GM20431 (cell line): Measurements from ENCODE around the gene OR5K4.

ENCODE experiments used
- in situ Hi-C: fragments of 300-500 bp; cut with MseI, MboI; formaldehyde crosslinking; loops from one replicate; pipeline ENCODE4 v1.15.0; 2020; ENCODE audit warnings: low sequenced_read_pairs; ENCODE audit not compliant: unreplicated experiment

The OR5K4 gene, protein sequence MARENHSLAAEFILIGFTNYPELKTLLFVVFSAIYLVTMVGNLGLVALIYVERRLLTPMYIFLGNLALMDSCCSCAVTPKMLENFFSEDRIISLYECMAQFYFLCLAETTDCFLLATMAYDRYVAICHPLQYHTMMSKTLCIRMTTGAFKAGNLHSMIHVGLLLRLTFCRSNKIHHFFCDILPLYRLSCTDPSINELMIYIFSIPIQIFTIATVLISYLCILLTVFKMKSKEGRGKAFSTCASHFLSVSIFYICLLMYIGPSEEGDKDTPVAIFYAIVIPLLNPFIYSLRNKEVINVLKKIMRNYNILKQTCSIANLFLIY

GRCh38 chr3:98353554-98353953, at the start of gene OR5K4:
Gene OR5K4, plus strand, starts transcription at chr3:98353854. Its CDS starts 0 bp downstream, at chr3:98353854.
- in situ Hi-C loops, result no loop called here

DNA sequence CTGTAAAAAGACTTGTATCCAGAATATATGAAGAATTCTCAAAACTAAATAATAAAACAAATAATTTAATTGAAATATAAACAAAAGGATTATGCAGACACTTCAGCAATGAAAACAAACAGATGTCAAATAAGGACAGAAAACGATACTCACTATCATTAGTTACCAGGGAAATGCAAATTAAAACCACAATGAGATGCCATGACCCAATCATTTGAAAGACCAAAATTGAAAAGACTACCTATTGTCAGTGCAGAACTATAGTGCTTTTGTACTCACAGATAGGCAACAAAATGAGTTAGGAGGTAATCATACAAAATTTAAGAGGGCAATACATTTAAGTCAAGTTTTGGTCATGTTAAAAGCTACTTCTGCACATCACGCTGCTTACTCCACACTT, 31.6 kb upstream of the OR5K4 start:
- in situ Hi-C loops, result loop anchor here (10.0 kb wide), 1 partner anchor 287 kb away; the partner anchor contains the start of gene GABRR3

DNA sequence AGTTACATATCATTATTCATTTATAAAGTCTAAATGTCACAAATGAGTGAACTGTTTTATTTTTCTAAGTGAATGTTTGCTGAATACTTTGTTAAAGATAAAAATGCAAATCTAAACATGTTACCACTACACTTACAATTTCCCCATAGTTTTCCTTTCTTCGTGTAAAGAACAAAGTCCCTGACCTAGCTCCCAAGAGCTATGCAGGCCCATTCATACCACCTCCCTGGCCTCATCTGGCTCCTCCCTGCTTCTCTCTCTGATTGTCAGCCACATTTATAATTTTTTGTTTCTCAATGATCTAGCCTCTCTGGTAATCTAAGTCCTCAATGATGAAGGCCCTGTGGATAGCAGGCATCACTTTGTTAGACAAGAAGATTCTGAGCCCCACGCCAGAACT, 31.0 kb upstream of the OR5K4 start:
- in situ Hi-C loops, result loop anchor here (10.0 kb wide), 1 partner anchor 288 kb away; the partner anchor contains the start of gene GABRR3

DNA sequence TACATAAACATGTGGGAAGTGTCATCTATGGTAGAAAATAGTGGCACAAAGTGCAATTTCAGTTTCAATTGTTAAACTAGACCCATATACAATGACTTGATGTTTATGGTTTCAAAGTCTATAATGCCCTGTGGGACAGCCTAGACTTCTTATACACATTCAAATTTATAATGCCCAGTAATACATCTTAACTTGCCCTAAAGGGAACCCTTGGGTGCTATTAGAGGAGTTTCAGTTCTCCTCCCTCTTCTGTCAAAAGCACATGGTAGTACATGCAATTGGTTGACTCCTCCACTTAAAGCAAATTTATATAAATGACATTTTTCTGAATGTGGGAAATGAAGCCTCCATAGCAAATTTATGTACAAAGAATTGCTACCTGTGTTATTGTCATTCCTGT, 30.2 kb upstream of the OR5K4 start:
- in situ Hi-C loops, result loop anchor here (10.0 kb wide), 1 partner anchor 289 kb away; the partner anchor contains the start of gene GABRR3

DNA sequence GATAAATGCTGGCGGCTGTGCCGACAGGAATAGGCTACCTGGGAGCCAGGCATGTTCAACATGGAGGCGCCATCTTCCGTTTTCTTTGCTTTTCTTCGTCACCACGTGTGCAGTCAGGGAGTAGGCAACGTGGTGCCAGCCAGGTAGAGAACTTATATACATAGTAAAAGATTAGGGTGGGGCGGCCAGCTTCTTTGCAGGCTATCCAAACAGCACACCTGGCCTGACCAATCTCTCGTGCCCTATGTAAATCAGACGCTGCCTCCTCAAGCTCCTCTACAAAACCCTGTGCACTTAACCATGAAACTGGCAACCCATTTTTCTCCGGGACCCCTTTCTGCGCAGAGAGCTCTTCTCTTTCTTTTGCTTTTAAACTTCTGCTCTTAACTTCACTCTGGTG, 28.6 kb upstream of the OR5K4 start:
- in situ Hi-C loops, result loop anchor here (10.0 to 25.0 kb wide), 3 partner anchors 262 to 538 kb away; partner anchors contain the start of genes CPOX and GABRR3

DNA sequence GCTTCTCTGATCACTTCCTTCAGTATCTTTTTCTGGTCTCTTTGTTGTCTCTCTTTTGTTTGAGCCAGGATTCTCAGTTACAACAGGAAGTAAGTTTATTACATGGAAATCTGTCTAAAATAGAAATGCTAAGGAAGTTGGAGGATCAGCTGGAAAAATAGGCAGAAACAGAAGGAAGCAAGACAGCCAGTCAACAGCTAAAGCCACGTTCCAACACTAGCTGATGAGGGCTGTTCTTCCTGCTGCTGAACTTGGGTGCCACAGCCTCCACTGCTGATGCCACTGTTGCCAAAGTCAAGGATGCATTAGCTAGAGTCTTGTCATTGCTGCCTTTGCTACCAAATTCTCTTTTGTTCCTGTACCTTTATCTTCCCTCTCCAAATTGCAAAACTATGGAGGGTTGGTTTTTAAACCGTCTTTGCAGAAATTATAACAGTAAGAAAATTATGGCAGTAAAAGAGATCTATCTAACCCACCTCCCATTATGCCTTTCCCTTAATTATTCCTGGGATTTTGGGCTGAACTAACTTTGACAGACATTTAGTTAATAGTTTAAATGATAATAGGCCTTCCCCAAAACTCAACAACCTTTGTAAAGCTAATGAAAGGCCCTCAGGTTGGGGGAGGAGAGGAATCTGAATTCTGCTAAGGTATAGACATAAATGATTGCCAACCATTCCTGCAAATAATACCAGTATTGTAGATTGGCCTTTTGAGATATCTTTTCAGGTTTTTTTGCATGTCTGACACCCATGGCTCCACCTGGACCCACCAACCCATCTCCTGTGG, 27.4 kb upstream of the OR5K4 start:
- in situ Hi-C loops, result loop anchor here (10.0 to 25.0 kb wide), 3 partner anchors 261 to 539 kb away; partner anchors contain the start of genes CPOX and GABRR3

- in situ Hi-C loops, result loop anchor here (10.0 to 25.0 kb wide), 3 partner anchors 260 to 540 kb away; partner anchors contain the start of genes CPOX and GABRR3
These were observed 26.7 kb upstream of the OR5K4 start for GRCh38 chr3:98326945-98327344.

DNA sequence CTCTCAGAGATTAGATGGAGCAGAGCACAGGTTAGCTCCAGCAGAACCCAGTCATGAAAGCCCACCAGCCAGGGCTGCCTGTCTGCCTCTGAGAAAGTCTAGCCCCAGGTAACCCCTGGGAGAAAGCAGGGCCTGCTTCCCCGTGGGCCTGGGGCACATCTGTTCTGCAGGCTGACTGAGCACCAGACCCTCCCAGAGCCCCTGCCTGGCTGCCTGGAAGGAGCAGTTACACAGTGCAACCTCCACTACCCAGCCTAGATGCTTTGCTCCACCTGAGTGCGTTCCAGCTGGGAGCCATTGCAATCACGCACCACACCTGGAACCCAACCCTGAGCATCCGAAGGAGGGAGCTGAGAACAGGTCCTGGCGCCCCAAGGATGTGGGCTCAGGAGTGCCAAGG, 24.7 kb upstream of the OR5K4 start:
- in situ Hi-C loops, result loop anchor here (10.0 to 25.0 kb wide), 3 partner anchors 258 to 542 kb away; partner anchors contain the start of genes CPOX and GABRR3

- in situ Hi-C loops, result loop anchor here (10.0 to 25.0 kb wide), 3 partner anchors 258 to 542 kb away; partner anchors contain the start of genes CPOX and GABRR3
These were observed 24.1 kb upstream of the OR5K4 start for GRCh38 chr3:98329392-98330124.

- in situ Hi-C loops, result loop anchor here (25.0 kb wide), 2 partner anchors 256 to 544 kb away; partner anchors contain the start of gene CPOX
These were observed 22.3 kb upstream of the OR5K4 start for GRCh38 chr3:98331329-98331728.

DNA sequence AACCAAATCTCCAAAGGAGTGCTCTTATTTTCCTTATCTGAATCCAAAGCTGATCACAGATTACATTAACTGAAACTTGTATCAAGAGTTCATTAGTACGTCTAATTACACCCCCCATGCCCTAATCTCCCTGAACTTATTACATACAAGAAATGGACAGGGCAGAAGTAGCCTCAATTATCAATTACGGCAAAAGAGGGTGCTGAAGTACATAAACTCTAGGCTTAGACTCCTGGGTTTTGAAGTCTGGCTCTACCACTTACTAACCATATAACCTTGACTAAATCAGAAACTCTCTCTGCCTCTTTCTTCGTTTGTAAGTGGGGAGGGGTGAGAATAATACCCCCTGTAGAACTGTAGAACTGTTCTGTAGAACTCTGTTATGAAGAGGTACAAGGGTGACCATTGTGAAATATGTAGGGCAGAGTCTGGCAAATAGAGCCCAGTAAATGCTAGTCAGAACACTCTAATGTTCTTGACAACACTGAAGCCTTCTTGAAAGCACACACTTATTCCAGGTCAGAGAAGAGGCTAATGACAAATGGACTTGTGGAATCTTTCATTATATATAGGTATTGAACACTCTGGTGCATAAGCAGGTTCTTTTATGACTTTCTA, 19.6 kb upstream of the OR5K4 start:
- in situ Hi-C loops, result loop anchor here (25.0 kb wide), 2 partner anchors 253 to 547 kb away; partner anchors contain the start of gene CPOX

DNA sequence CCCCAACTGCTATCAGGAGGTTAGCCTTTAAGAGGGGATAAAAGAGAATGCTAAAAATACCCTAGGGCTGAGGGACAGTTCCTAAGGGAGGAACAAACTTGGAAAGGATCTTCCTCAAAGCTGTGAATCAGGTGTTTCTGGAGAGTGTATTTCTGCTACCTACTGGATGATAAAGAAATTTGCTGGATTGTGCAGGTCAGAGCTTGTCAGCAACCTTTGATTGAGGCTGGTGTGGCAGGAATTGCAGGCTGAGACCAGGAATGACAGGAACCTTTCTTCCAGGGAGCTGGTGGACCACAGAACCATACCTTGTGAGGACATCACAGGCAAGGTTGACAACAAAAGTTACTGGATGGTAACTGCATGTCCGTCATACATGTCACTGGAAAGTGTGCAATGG, 14.6 kb upstream of the OR5K4 start:
- in situ Hi-C loops, result loop anchor here (25.0 kb wide), 2 partner anchors 248 to 552 kb away; partner anchors contain the start of gene CPOX

- in situ Hi-C loops, result loop anchor here (25.0 kb wide), 2 partner anchors 246 to 554 kb away; partner anchors contain the start of gene CPOX
These were observed 11.9 kb upstream of the OR5K4 start for GRCh38 chr3:98341758-98342157.

DNA sequence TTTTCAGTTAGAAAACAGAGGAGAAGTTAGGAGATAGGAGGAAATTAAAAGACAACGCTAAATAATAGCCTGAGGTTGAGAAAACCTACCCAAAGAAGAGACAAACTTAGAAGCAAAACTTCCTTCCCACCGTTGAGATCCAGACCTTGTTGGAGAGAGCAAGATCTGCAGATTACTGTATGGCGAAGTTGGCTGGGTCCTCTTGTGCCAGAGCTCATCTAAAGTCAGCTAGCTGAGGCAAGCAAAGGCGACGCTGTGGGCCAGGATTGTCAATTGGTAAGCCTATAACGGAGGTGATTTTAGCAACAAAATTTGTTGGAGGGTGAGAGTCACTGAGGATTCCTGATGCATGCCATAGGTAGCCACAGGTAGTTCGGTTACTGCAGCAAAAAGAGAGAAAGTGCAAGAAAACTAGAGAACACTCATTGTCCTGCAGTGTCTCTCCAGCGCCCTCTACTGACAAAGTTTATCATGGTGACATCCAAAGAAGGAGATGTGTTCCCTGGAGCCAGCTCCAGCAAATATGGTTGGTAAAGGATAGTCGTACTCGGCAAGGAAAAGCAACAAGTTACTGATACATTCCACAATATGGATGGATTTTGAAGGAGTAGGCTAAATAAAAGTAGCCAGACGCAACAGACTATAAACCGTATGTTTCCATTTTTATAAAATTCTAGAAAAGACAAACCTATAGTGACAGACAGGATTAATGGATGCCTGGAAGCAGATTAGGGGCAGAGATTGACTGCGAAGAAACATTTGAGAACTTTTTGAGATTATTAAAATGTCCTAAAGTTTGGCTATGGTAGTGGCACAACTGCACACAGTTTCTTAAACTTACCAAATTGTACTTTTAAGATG, 9.8 kb upstream of the OR5K4 start:
- in situ Hi-C loops, result loop anchor here (25.0 kb wide), 2 partner anchors 243 to 557 kb away; partner anchors contain the start of gene CPOX

GRCh38 chr3:98350082-98350481, 3.6 kb upstream of the OR5K4 start:
- in situ Hi-C loops, result no loop called here

DNA sequence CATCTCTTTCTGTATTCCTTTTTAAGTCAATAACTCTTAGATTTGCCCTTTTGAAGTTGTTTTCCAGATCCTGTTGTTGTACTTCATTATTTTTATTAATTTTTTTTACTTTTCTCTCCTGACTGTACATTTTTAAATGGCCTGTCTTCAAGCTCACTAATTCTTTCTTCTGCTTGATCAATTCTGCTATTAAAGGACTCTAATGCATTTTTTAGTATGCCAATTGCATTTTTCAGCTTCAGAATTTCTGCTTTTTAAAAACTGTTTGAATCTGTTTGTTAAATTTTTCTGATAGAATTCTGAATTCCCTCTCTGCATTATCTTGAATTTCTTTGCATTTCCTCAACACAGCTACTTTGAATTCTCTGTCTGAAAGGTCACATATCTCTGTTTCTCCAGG, 5.6 kb downstream of the OR5K4 start:
- in situ Hi-C loops, result no loop called here

GRCh38 chr3:98359993-98360675, 6.5 kb downstream of the OR5K4 start:
- in situ Hi-C loops, result no loop called here

DNA sequence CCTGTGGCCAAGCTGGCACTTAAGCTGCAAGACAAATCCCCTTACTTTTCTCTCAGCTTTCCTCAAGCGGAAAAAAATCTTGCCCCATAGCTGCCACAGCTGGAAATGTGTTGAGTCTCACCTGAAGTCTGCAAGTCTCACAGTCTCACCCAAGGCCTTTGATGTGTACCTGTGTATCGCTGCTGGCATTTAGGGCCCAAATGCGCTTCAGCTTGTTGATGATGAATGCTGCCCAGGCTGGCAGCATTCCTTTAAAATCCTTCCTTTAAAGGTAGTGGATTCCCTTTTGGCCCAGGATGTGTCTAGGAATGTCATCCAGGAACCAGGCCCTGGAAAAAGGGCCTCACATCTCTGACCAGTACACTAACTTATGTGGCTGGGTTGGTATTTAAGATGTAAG, 7.0 kb downstream of the OR5K4 start:
- in situ Hi-C loops, result no loop called here
